BJ (cell line): Measurements from ENCODE around the gene SLC28A1. TPM values are rescaled to one million over a fixed set of nuclear protein-coding genes. Genes with fewer than 3 reads are reported as not detected.

Experiments
- CTCF ChIA-PET: fragments of 350-600 bp; formaldehyde crosslinking; extraction: SDS; loops from one replicate; lab custom pipeline; 2021; ENCODE audit warnings: antibody characterized with exemption, inconsistent platforms; lab: Yijun Ruan, JAX
- POLR2A ChIA-PET: fragments of 300-600 bp; sonication (Branson Sonifier 250); formaldehyde crosslinking; extraction: SDS; loops from one replicate; lab custom pipeline; 2021; ENCODE audit warnings: antibody characterized with exemption; lab: Charles Lee
- DNase-seq: peaks from one replicate; pipeline ENCODE4 v3.0.0-alpha.2; 2011; ENCODE audit warnings: low read depth
- H3K27me3 ChIP-seq: 2 replicates; pipeline ENCODE4 v1.6.0; 2011; ENCODE audit warnings: low read length; ENCODE audit not compliant: control insufficient read depth, insufficient read depth
- H3K36me3 ChIP-seq: 2 replicates; pipeline ENCODE4 v1.5.1; 2011; ENCODE audit warnings: low read length; ENCODE audit not compliant: control insufficient read depth, insufficient read depth
- H3K4me3 ChIP-seq: 2 replicates; pipeline ENCODE4 v1.5.1; 2011; ENCODE audit warnings: low read depth, mild to moderate bottlenecking, control low read depth, low read length
- polyA plus RNA-seq: library from polyadenylated mRNA; depleted of rRNA; stranded (reverse); fragments of >200 nt; gene quantifications from 2 replicates; pipeline ENCODE4 v1.2.3, GENCODE V29; 2011
- TF ChIP-seq, protein P1 (sequence below): IDR thresholded peaks from 2 replicates; pipeline ENCODE4 v1.5.1; 2011; ENCODE audit warnings: low read depth, mild to moderate bottlenecking, control low read depth, inconsistent platforms, low read length, moderate library complexity; ENCODE audit not compliant: insufficient read depth

The SLC28A1 gene
- polyA plus RNA-seq, 1 experiment = 0.05 TPM

- H3K27me3 ChIP-seq = peaks cover 2% of the 10 kb centered on the region; the same call in 1 of the 2 replicates
- no peak overlapping the region for H3K4me3 ChIP-seq
- H3K36me3 ChIP-seq = no peaks in the 10 kb centered on the region
- ChIA-PET POLR2A (no interaction called here), CTCF (interaction anchor here (0.7 to 1.6 kb wide), 3 partner anchors 21 to 261 kb away, joined by 3 to 6 read pairs (median 4); no protein-coding TSS in a partner anchor)
- DNase-seq = no peak
- TF ChIP-seq, protein P1, sequence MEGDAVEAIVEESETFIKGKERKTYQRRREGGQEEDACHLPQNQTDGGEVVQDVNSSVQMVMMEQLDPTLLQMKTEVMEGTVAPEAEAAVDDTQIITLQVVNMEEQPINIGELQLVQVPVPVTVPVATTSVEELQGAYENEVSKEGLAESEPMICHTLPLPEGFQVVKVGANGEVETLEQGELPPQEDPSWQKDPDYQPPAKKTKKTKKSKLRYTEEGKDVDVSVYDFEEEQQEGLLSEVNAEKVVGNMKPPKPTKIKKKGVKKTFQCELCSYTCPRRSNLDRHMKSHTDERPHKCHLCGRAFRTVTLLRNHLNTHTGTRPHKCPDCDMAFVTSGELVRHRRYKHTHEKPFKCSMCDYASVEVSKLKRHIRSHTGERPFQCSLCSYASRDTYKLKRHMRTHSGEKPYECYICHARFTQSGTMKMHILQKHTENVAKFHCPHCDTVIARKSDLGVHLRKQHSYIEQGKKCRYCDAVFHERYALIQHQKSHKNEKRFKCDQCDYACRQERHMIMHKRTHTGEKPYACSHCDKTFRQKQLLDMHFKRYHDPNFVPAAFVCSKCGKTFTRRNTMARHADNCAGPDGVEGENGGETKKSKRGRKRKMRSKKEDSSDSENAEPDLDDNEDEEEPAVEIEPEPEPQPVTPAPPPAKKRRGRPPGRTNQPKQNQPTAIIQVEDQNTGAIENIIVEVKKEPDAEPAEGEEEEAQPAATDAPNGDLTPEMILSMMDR = no peak
Observed at GRCh38 chr15:84899750-84900149, 15.3 kb downstream of the SLC28A1 start.

- ChIA-PET POLR2A (no interaction called here), CTCF (no interaction called here)
- TF ChIP-seq, protein P1 = no peak
- H3K36me3 ChIP-seq = no peaks in the 10 kb centered on the region
- no peak overlapping the region for H3K4me3 ChIP-seq
- peaks cover 2% of the 10 kb centered on the region; the same call in 1 of the 2 replicates for H3K27me3 ChIP-seq
- no peak for DNase-seq
Observed at GRCh38 chr15:84901540-84901939, 17.1 kb downstream of the SLC28A1 start.

GRCh38 chr15:84903751-84904150 is 19.3 kb downstream of the SLC28A1 start:
- DNase-seq = no peak
- POLR2A ChIA-PET = no interaction called here
- Histone ChIP-seq H3K36me3 (no peaks in the 10 kb centered on the region), H3K27me3 (peaks cover under 1% of the 10 kb centered on the region; the same call in 1 of the 2 replicates), H3K4me3 (no peak overlapping the region)
- CTCF ChIA-PET = interaction anchor here (1.4 to 1.7 kb wide), 2 partner anchors 15 to 24 kb away, joined by 3 to 4 read pairs; no protein-coding TSS in a partner anchor
- TF ChIP-seq, protein P1 = no peak

DNA sequence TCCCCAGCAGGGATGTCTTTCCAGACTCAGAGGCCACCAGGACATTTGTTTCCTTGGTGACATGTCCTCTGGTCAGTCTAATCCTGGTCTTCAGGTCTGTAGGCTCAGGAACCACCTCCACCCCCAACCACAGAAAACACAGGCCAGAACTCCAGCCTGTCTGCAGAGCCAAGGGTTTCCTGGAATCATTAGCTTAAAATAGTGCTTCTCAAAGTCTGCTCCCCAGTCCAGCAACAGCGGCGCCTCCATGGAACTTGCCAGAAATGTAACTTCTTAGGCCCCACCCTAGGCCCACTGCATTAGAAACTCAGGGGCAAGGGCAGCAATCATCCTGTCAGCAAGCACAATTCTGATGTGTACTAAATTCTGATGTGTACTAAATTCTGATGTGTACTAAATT is 20.0 kb downstream of the SLC28A1 start:
- TF ChIP-seq, protein P1 = no peak
- no peak overlapping the region for H3K4me3 ChIP-seq
- no peaks in the 10 kb centered on the region for H3K36me3 ChIP-seq
- no peaks in the 10 kb centered on the region for H3K27me3 ChIP-seq
- no peak for DNase-seq
- POLR2A ChIA-PET = no interaction called here
- CTCF ChIA-PET = interaction anchor here (1.7 kb wide), 1 partner anchor 24 kb away, joined by 3 read pairs; no protein-coding TSS in a partner anchor

GRCh38 chr15:84905016-84905916 is 20.8 kb downstream of the SLC28A1 start:
- CTCF ChIA-PET = interaction anchor here (1.7 kb wide), 1 partner anchor 23 kb away, joined by 3 read pairs; no protein-coding TSS in a partner anchor
- TF ChIP-seq, protein P1 = no peak
- no peak for DNase-seq
- POLR2A ChIA-PET = no interaction called here
- no peaks in the 10 kb centered on the region for H3K27me3 ChIP-seq
- H3K4me3 ChIP-seq = no peak overlapping the region
- H3K36me3 ChIP-seq = no peaks in the 10 kb centered on the region
